Epithelial cell of proximal tubule (primary cell): ENCODE data around the gene GSC2. TPM values are rescaled to one million over a fixed set of nuclear protein-coding genes. Genes with fewer than 3 reads are reported as not detected.

ENCODE experiments used
- DNase-seq: peaks from one replicate; pipeline ENCODE4 v3.0.0-alpha.2; 2011; ENCODE audit warnings: low read depth
- H3K4me3 ChIP-seq: 2 replicates; pipeline ENCODE4 v1.5.1; 2011; ENCODE audit warnings: low read depth, mild to moderate bottlenecking, low read length
- CTCF ChIP-seq: conservative IDR thresholded peaks from 2 replicates; pipeline ENCODE4 v1.5.1; 2012; ENCODE audit warnings: low read depth, mild to moderate bottlenecking, low read length
- total RNA-seq: library from RNA; depleted of rRNA; stranded (reverse); fragments of >200 nt; gene quantifications from 2 replicates; pipeline ENCODE4 v1.2.3, GENCODE V29; 2015

GSC2 gene
- total RNA-seq, 1 donor from 2014 or later, result not detected

DNA sequence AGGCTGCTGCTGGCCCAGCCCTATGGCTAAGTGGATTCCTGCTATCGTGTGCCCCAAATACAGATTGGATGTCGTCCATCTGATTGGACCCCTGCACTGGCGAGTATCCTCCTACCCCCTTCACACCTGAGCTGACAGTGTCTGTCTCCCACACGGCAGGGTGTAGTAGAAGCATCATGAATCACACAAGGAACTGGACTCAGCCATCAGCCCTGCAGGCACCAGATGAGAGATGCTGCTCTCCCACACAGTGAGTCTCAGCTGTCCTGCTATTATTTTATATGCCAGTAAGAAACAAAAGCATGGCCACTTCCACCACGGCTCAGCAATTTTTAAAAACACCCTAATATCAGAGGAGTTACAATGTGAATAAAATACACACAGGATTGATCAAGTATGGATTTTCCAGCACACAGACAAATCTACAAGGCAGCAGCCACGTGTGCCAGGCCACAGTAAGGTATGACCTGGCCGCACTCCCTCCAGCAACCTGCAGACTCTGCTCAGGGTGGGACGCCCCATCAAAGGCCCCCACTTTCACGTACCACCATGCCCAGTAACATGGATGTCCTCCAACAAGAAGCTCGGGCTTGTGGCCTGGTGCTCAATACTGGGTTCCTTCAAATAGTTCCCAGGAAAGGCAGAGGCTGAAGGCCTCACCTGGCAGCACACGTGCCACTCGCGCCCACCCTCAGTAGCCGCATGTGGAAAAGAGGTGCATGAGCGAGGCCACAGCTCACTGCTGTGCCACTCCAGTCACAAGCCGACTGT, 44.9 kb upstream of the GSC2 start:
- DNase-seq, result no peak
- H3K4me3 ChIP-seq, result no peak overlapping the region
- TF ChIP-seq CTCF, result no peak

DNA sequence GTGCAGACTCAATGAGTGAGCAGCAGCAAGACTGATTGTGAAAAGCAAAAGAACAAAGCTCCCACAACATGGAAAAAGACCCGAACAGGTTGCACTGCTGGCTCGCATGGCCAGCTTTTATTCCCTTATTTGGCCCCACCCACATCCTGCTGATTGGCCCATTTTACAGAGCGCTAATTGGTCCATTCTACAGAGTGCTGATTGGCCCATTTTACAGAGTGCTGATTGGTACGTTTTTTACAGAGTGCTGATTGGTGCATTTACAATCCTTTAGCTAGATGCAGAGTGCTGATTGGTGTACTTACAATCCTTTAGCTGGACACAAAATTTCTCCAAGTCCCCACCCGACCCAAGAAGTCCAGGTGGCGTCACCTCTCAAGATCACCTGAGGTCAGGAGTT, 43.8 kb upstream of the GSC2 start:
- H3K4me3 ChIP-seq, result no peak overlapping the region
- DNase-seq, result no peak
- no peak for TF ChIP-seq CTCF

DNA sequence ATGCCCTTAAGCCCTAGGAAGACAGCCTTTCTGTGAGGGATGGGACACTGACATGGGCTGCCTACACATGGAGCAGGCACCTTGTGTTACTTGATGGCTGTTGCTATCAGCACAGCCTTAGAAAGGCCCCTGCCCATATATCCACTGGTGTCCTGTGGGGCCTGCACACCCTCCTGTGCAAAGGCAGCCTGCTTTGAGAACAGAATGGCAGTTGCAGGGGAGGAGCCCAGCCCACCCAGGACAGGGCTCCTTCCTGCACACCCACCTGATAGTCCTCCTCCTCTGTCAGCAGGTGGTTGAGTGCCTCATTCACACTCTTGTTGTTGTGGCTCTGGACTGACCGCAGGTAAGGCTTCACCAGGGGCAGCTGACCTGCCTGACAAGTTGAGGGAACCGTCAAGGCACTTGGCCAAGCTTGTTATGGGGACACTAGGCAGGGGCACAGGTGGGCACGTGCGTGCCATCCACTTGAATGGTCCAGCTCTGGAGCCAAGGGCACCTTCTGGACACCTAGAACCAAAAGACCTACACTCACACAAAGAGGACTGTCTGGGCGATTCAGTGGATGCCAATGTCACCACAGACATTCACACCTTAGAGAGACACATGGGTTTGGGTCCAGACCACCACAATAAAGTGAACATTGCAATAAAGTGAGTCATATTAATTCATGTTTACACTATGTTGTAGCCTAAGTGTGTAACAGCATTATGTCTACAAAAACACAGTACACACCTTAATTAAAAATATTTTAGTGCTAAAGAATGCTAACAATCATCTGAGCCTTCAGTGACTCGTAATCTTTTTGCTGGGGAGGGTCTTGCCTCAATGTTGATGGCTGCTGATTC, 37.8 kb upstream of the GSC2 start:
- no peak for TF ChIP-seq CTCF
- H3K4me3 ChIP-seq, result no peak overlapping the region
- no peak for DNase-seq

- DNase-seq, result no peak
- no peak for TF ChIP-seq CTCF
- H3K4me3 ChIP-seq, result no peak overlapping the region
Measured at GRCh38 chr22:19184276-19184997, 34.3 kb upstream of the GSC2 start.

- DNase-seq, result no peak
- H3K4me3 ChIP-seq, result no peak overlapping the region
- TF ChIP-seq CTCF, result no peak
Measured at GRCh38 chr22:19183216-19183615, 33.1 kb upstream of the GSC2 start.

- no peak for TF ChIP-seq CTCF
- no peak for DNase-seq
- no peak overlapping the region for H3K4me3 ChIP-seq
Measured at GRCh38 chr22:19182472-19183157, 32.5 kb upstream of the GSC2 start.
